Vagina (tissue), 2 donors: ENCODE results near the gene ADAMTS16. TPM values are rescaled to one million over a fixed set of nuclear protein-coding genes. Genes with fewer than 3 reads are reported as not detected.

ENCODE experiments used
- DNase-seq, 2 donors: peaks; one replicate each; pipeline ENCODE4 v3.0.0-alpha.2; 2017; ENCODE audit errors: extremely low spot score in 2 of 2
- H3K27ac ChIP-seq: fragments of 200-600 bp; sonication (generic); one replicate; pipeline ENCODE4 v1.5.1; 2019
- H3K27me3 ChIP-seq: fragments of 200-600 bp; sonication (generic); one replicate; pipeline ENCODE4 v1.5.1; 2019
- H3K36me3 ChIP-seq, 2 donors: fragments of 200-600 bp; sonication (generic); one replicate each; pipeline ENCODE4 v1.5.1; 2017 to 2019
- H3K4me1 ChIP-seq: fragments of 200-600 bp; sonication (generic); one replicate; pipeline ENCODE4 v1.5.1; 2019
- H3K4me3 ChIP-seq, 2 donors: fragments of 200-600 bp; sonication (generic); 1 replicate in 1 of 2; 2 replicates in 1 of 2; pipeline ENCODE4 v1.5.1; 2016 to 2019
- H3K9me3 ChIP-seq: fragments of 200-600 bp; sonication (generic); one replicate; pipeline ENCODE4 v1.5.1; 2019
- CTCF ChIP-seq, 3 experiments: fragments of 450-650 bp in 2 of 3; fragments of 200-600 bp in 1 of 3; sonication (generic) in 1 of 3; IDR thresholded peaks; one replicate each; pipeline ENCODE4 v1.5.1; 2017 to 2019; ENCODE audit warnings: antibody characterized with exemption in 3 of 3, mild to moderate bottlenecking in 2 of 3, moderate library complexity in 2 of 3
- POLR2A ChIP-seq, 2 donors: fragments of 450-650 bp; IDR thresholded peaks; one replicate each; pipeline ENCODE4 v1.6.1; 2017; ENCODE audit warnings: antibody characterized with exemption in 2 of 2, mild to moderate bottlenecking in 2 of 2, moderate library complexity in 2 of 2
- POLR2AphosphoS5 ChIP-seq, 2 donors: sonication (generic); formaldehyde crosslinking; IDR thresholded peaks; one replicate each; pipeline ENCODE4 v1.9.0; 2017; ENCODE audit warnings: antibody characterized with exemption in 2 of 2, mild to moderate bottlenecking in 2 of 2, low read depth in 1 of 2; ENCODE audit not compliant: insufficient read depth in 1 of 2
- intact Hi-C: fragments of 100-400 bp; cut with DNase I; formaldehyde crosslinking; loops from one replicate; pipeline ENCODE4 v1.15.1; 2023
- total RNA-seq: library from RNA; depleted of rRNA; stranded (reverse); fragments of >200 nt; gene quantifications from one replicate; pipeline ENCODE4 v1.2.3, GENCODE V29; 2016

Gene ADAMTS16
- total RNA-seq, 1 donor from 2014 or later = 0.49 TPM

GRCh38 chr5:5270958-5271785 is 131.0 kb downstream of the ADAMTS16 start:
- Histone ChIP-seq H3K36me3 (no peaks in the 10 kb centered on the region), H3K4me3 (peak overlapping the region in 1 of 2 donors; percentile 1), H3K9me3 (no peaks in the 10 kb centered on the region), H3K27ac (no peak overlapping the region), H3K4me1 (no peaks in the 10 kb centered on the region), H3K27me3 (no peaks in the 10 kb centered on the region)
- TF ChIP-seq CTCF (IDR thresholded peaks at IDR 0.05) (no peak), POLR2A (IDR thresholded peaks at IDR 0.05) (no peak), POLR2AphosphoS5 (IDR thresholded peaks at IDR 0.05; ENCODE audit: insufficient read depth in 1 of 2, low read depth in 1 of 2) (peak; percentile 40 to 51)
- DNase-seq = no peak
- intact Hi-C loops = no loop called here

- peak overlapping the region in 1 of 2 donors; percentile 1 for H3K4me3 ChIP-seq
- H3K4me1 ChIP-seq = no peaks in the 10 kb centered on the region
- no peak for TF ChIP-seq POLR2A (IDR thresholded peaks at IDR 0.05)
- TF ChIP-seq CTCF (IDR thresholded peaks at IDR 0.05) = no peak
- no peak for TF ChIP-seq POLR2AphosphoS5 (IDR thresholded peaks at IDR 0.05; ENCODE audit: insufficient read depth in 1 of 2, low read depth in 1 of 2)
- intact Hi-C loops = no loop called here
- no peak for DNase-seq
- H3K36me3 ChIP-seq = no peaks in the 10 kb centered on the region
- no peaks in the 10 kb centered on the region for H3K9me3 ChIP-seq
- H3K27ac ChIP-seq = no peak overlapping the region
- no peaks in the 10 kb centered on the region for H3K27me3 ChIP-seq
These were observed 131.7 kb downstream of the ADAMTS16 start for GRCh38 chr5:5271786-5272321.

DNA sequence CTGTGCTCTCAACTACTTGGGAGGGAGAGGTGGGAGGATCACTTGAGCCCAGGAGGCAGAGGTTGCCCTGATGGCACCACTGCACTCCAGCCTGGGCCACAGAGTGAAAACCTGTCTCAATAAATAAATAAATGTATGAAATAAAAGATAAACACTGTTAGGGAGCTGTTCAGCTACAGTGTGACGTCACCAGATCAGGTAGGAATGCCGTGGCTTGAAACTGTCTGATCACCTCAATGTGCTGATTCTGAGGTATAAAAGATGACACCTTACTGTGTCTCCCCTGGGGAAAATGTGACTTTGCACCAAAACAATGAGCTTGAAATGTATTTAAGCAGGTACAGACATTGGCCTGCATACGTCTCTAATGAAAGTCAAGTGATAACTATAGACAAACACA is 133.3 kb downstream of the ADAMTS16 start:
- Histone ChIP-seq H3K27ac (no peak overlapping the region), H3K27me3 (no peaks in the 10 kb centered on the region), H3K9me3 (no peaks in the 10 kb centered on the region), H3K4me3 (no peak overlapping the region), H3K36me3 (no peaks in the 10 kb centered on the region), H3K4me1 (no peaks in the 10 kb centered on the region)
- DNase-seq = no peak
- TF ChIP-seq POLR2A (IDR thresholded peaks at IDR 0.05) (no peak), CTCF (IDR thresholded peaks at IDR 0.05) (no peak), POLR2AphosphoS5 (IDR thresholded peaks at IDR 0.05; ENCODE audit: insufficient read depth in 1 of 2, low read depth in 1 of 2) (no peak)
- intact Hi-C loops = no loop called here

DNA sequence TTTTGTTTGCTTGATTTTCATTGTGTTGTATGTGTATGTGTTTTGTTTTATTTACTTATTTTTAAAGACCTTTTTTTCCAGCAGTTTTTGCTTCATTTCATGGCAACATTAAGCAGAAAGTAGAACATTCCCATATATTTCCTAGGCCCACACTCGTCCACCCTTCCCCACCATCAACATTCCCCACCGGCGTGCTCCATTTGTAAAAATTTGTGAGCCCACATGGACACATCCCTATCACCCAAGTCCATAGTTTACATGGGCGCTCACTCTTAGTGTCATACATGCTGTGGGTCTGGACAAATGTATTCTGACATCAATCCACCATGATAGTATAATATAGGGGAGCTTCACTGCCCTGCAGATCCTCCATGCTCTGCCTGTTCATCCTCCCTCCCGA is 133.8 kb downstream of the ADAMTS16 start:
- peak in 1 of 2 donors; percentile 52 for DNase-seq
- intact Hi-C loops = no loop called here
- Histone ChIP-seq H3K4me3 (no peak overlapping the region), H3K36me3 (no peaks in the 10 kb centered on the region), H3K27ac (no peak overlapping the region), H3K4me1 (no peaks in the 10 kb centered on the region), H3K9me3 (no peaks in the 10 kb centered on the region), H3K27me3 (no peaks in the 10 kb centered on the region)
- no peak for TF ChIP-seq CTCF (IDR thresholded peaks at IDR 0.05)
- TF ChIP-seq POLR2A (IDR thresholded peaks at IDR 0.05) = no peak
- TF ChIP-seq POLR2AphosphoS5 (IDR thresholded peaks at IDR 0.05; ENCODE audit: insufficient read depth in 1 of 2, low read depth in 1 of 2) = no peak

DNA sequence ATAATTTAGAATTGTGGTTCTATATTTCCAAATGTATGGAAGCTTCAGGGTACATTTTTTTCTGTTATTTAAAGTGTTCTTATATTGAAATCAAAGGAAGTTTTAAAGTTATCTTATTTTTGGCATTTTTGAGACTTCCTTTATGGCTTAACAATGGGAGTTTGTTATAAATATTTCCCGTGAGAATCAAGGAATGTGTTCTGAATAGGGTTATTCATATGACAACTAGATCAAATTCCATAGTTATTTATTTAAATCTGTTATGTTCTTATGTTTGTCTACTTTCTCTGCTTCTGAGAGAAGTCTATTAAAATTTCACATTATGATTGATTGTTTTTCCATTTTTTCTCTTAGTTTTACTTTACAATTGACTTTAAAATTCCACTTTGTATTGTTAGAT is 135.1 kb downstream of the ADAMTS16 start:
- Histone ChIP-seq H3K27me3 (no peaks in the 10 kb centered on the region), H3K4me1 (no peaks in the 10 kb centered on the region), H3K27ac (no peak overlapping the region), H3K4me3 (no peak overlapping the region), H3K9me3 (no peaks in the 10 kb centered on the region), H3K36me3 (no peaks in the 10 kb centered on the region)
- DNase-seq = no peak
- intact Hi-C loops = no loop called here
- TF ChIP-seq POLR2A (IDR thresholded peaks at IDR 0.05) = no peak
- no peak for TF ChIP-seq CTCF (IDR thresholded peaks at IDR 0.05)
- TF ChIP-seq POLR2AphosphoS5 (IDR thresholded peaks at IDR 0.05; ENCODE audit: insufficient read depth in 1 of 2, low read depth in 1 of 2) = no peak
